HEK293T (cell line): Measurements from ENCODE around the gene TRPV3.
"Not testable (repeated sequence)": the region's sequence is repeated elsewhere in the genome, so short reads cannot be mapped to it uniquely, and the experiment has no call there.

ENCODE experiments used
- CTCF ChIA-PET: fragments of 350-600 bp; formaldehyde crosslinking; extraction: SDS; loops from one replicate; lab custom pipeline; 2021; ENCODE audit warnings: antibody characterized with exemption, inconsistent platforms; lab: Yijun Ruan, JAX
- POLR2A ChIA-PET: fragments of 350-600 bp; formaldehyde crosslinking; extraction: SDS; loops from one replicate; lab custom pipeline; 2020; ENCODE audit warnings: antibody characterized with exemption, inconsistent platforms; lab: Yijun Ruan, JAX
- DNase-seq: peaks from one replicate; pipeline ENCODE4 v3.0.0; 2012; ENCODE audit warnings: mixed read lengths; ENCODE audit errors: extremely low spot score
- ARNT ChIP-seq: fragments of 450-650 bp; IDR thresholded peaks from 2 replicates; pipeline ENCODE4 v1.6.1; 2017; ENCODE audit warnings: mild to moderate bottlenecking
- BHLHE40 ChIP-seq: fragments of 450-650 bp; IDR thresholded peaks from 2 replicates; pipeline ENCODE4 v1.6.1; 2016; ENCODE audit warnings: mild to moderate bottlenecking, moderate library complexity, borderline replicate concordance
- CTBP1 ChIP-seq: fragments of 450-650 bp; IDR thresholded peaks from 2 replicates; pipeline ENCODE4 v1.6.1; 2016; ENCODE audit warnings: borderline replicate concordance
- ELF4 ChIP-seq: fragments of 450-650 bp; IDR thresholded peaks from 2 replicates; pipeline ENCODE4 v1.6.1; 2017; ENCODE audit warnings: antibody characterized with exemption
- FOXA1 ChIP-seq: fragments of 450-650 bp; IDR thresholded peaks from 2 replicates; pipeline ENCODE4 v1.6.1; 2016; ENCODE audit warnings: mild to moderate bottlenecking
- FOXK2 ChIP-seq: fragments of 450-650 bp; IDR thresholded peaks from 2 replicates; pipeline ENCODE4 v1.6.1; 2016; ENCODE audit warnings: mild to moderate bottlenecking
- FOXM1 ChIP-seq: fragments of 450-650 bp; IDR thresholded peaks from 2 replicates; pipeline ENCODE4 v1.6.1; 2017; ENCODE audit warnings: mild to moderate bottlenecking, borderline replicate concordance
- HDGF ChIP-seq: fragments of 450-650 bp; IDR thresholded peaks from 2 replicates; pipeline ENCODE4 v1.6.1; 2017; ENCODE audit warnings: antibody characterized with exemption, borderline replicate concordance
- L3MBTL2 ChIP-seq: fragments of 450-650 bp; conservative IDR thresholded peaks from 2 replicates; pipeline ENCODE4 v1.6.1; 2016; ENCODE audit warnings: mild to moderate bottlenecking
- LEF1 ChIP-seq: fragments of 450-650 bp; IDR thresholded peaks from 2 replicates; pipeline ENCODE4 v1.6.1; 2017; ENCODE audit warnings: mild to moderate bottlenecking, borderline replicate concordance
- NFRKB ChIP-seq: fragments of 450-650 bp; IDR thresholded peaks from 2 replicates; pipeline ENCODE4 v1.6.1; 2016; ENCODE audit warnings: mild to moderate bottlenecking, moderate library complexity
- PKNOX1 ChIP-seq: fragments of 450-650 bp; IDR thresholded peaks from 2 replicates; pipeline ENCODE4 v1.6.1; 2016
- SP1 ChIP-seq: fragments of 450-650 bp; IDR thresholded peaks from 2 replicates; pipeline ENCODE4 v1.6.1; 2017
- SUZ12 ChIP-seq: fragments of 450-650 bp; IDR thresholded peaks from 2 replicates; pipeline ENCODE4 v1.6.1; 2016; ENCODE audit warnings: mild to moderate bottlenecking
- TARDBP ChIP-seq: fragments of 450-650 bp; IDR thresholded peaks from 2 replicates; pipeline ENCODE4 v1.6.1; 2016
- ZNF384 ChIP-seq: fragments of 450-650 bp; IDR thresholded peaks from 2 replicates; pipeline ENCODE4 v1.6.1; 2016

The TRPV3 gene

GRCh38 chr17:3472137-3472536 is 85.5 kb downstream of the TRPV3 start:
- ChIA-PET POLR2A (no interaction called here), CTCF (no interaction called here)
- TF ChIP-seq BHLHE40 = no peak
- TF ChIP-seq FOXK2 = no peak
- no peak for TF ChIP-seq HDGF
- TF ChIP-seq FOXA1 = no peak
- TF ChIP-seq SUZ12 = no peak
- no peak for TF ChIP-seq CTBP1
- no peak for TF ChIP-seq NFRKB
- no peak for TF ChIP-seq FOXM1
- TF ChIP-seq SP1 = no peak
- no peak for TF ChIP-seq ELF4
- no peak for TF ChIP-seq ZNF384
- TF ChIP-seq L3MBTL2 = no peak
- TF ChIP-seq TARDBP = no peak
- no peak for TF ChIP-seq ARNT
- TF ChIP-seq PKNOX1 = no peak
- no peak for TF ChIP-seq LEF1
- no peak for DNase-seq

- no peak for TF ChIP-seq SUZ12
- TF ChIP-seq FOXK2 = no peak
- TF ChIP-seq CTBP1 = no peak
- TF ChIP-seq PKNOX1 = no peak
- no peak for TF ChIP-seq ZNF384
- no peak for TF ChIP-seq FOXA1
- no peak for TF ChIP-seq LEF1
- no peak for TF ChIP-seq SP1
- TF ChIP-seq HDGF = no peak
- no peak for TF ChIP-seq ARNT
- no peak for TF ChIP-seq NFRKB
- no peak for TF ChIP-seq TARDBP
- TF ChIP-seq ELF4 = no peak
- DNase-seq = no peak
- POLR2A ChIA-PET = no interaction called here
- CTCF ChIA-PET = no interaction called here
Measured at GRCh38 chr17:3471599-3471998, 86.0 kb downstream of the TRPV3 start, which contains the start of gene SPATA22. Gene SPATA22 (minus strand): TSS chr17:3471819. CDS start chr17:3469325, 2,494 bp downstream.

GRCh38 chr17:3469529-3469928 is 88.1 kb downstream of the TRPV3 start:
- CTCF ChIA-PET = no interaction called here
- TF ChIP-seq ZNF384 (no peak), NFRKB (no peak), SP1 (no peak), ELF4 (no peak), LEF1 (no peak), SUZ12 (no peak), FOXA1 (no peak), PKNOX1 (no peak), FOXK2 (no peak), HDGF (no peak), BHLHE40 (no peak), CTBP1 (no peak), ARNT (no peak), L3MBTL2 (no peak)
- no peak for DNase-seq
- POLR2A ChIA-PET = no interaction called here

GRCh38 chr17:3466355-3466754 is 91.3 kb downstream of the TRPV3 start:
- DNase-seq, POLR2A ChIA-PET, CTCF ChIA-PET: not testable (repeated sequence)
